Endodermal cell (in vitro differentiated cells): ENCODE results near the gene ACAD8. TPM values are rescaled to one million over a fixed set of nuclear protein-coding genes. Genes with fewer than 3 reads are reported as not detected.

Source experiments
- DNase-seq: peaks from one replicate; pipeline ENCODE4 v3.0.0-alpha.2; 2017
- H3K27ac ChIP-seq: 2 replicates; pipeline ENCODE4 v1.5.1; 2013; ENCODE audit warnings: mild to moderate bottlenecking, low read depth, low read length, moderate library complexity
- H3K27me3 ChIP-seq: 2 replicates; pipeline ENCODE4 v1.6.1; 2013; ENCODE audit warnings: mild to moderate bottlenecking, low read length, moderate library complexity; ENCODE audit not compliant: insufficient read depth, control insufficient read depth, poor library complexity, severe bottlenecking
- H3K36me3 ChIP-seq: 2 replicates; pipeline ENCODE4 v1.7.0; 2013; ENCODE audit warnings: mild to moderate bottlenecking, low read length, moderate library complexity; ENCODE audit not compliant: control insufficient read depth, insufficient read depth
- H3K4me1 ChIP-seq: one replicate; pipeline ENCODE4 v1.7.0; 2013; ENCODE audit warnings: low read length; ENCODE audit not compliant: control insufficient read depth, insufficient read depth
- H3K4me3 ChIP-seq: 2 replicates; pipeline ENCODE4 v1.5.1; 2013; ENCODE audit warnings: mild to moderate bottlenecking, low read length, moderate library complexity
- H3K9ac ChIP-seq: 2 replicates; pipeline ENCODE4 v1.6.1; 2013; ENCODE audit warnings: mild to moderate bottlenecking, low read length, moderate library complexity; ENCODE audit not compliant: poor library complexity, severe bottlenecking; ENCODE audit errors: extremely low read depth
- H3K9me3 ChIP-seq: 2 replicates; pipeline ENCODE4 v1.6.1; 2013; ENCODE audit warnings: mild to moderate bottlenecking, low read length, moderate library complexity; ENCODE audit not compliant: control insufficient read depth
- H3K27ac Mint-ChIP-seq: 2 replicates; pipeline ENCODE4 v1.8.0; 2020; ENCODE audit warnings: mixed read lengths
- H3K27me3 Mint-ChIP-seq: 2 replicates; pipeline ENCODE4 v1.8.0; 2021; ENCODE audit warnings: mild to moderate bottlenecking, mixed read lengths; ENCODE audit not compliant: insufficient read depth
- H3K36me3 Mint-ChIP-seq: 2 replicates; pipeline ENCODE4 v1.8.0; 2020; ENCODE audit warnings: low read depth, mixed read lengths
- H3K4me1 Mint-ChIP-seq: 2 replicates; pipeline ENCODE4 v1.8.0; 2020; ENCODE audit warnings: mixed read lengths
- H3K4me3 Mint-ChIP-seq: 2 replicates; pipeline ENCODE4 v1.8.0; 2020; ENCODE audit warnings: mild to moderate bottlenecking, moderate library complexity, mixed read lengths
- H3K9me3 Mint-ChIP-seq: 2 replicates; pipeline ENCODE4 v1.8.0; 2020; ENCODE audit warnings: mild to moderate bottlenecking, mixed read lengths
- WGBS, 2 experiments: methylation state at CpG; one replicate each; pipeline versions ENCODE4 v1.1.5 to v1.1.7; 2013; ENCODE audit warnings: missing lambda C conversion rate in 2 of 2, mixed read lengths in 1 of 2; ENCODE audit not compliant: insufficient coverage in 1 of 2, insufficient read length in 1 of 2; 5-methylcytosine and 5-hydroxymethylcytosine counted together
- total RNA-seq, 2 donors: library from RNA; stranded (reverse); fragmentation: NEBNext Ultra II Directional in 1 of 2; extraction: Animal tissue kit (Norgen Biotek cat#: 25700) in 1 of 2; gene quantifications; 2 replicates in 1 of 2; 3 replicates in 1 of 2; pipeline ENCODE4 v1.2.1, GENCODE V29; 2021
- TF ChIP-seq, protein P1 (sequence below): fragments of 200-600 bp; sonication (generic); conservative IDR thresholded peaks from 2 replicates; pipeline ENCODE4 v1.5.0; 2021; ENCODE audit warnings: antibody characterized with exemption, mild to moderate bottlenecking

The ACAD8 gene
- total RNA-seq, 2 donors from 2014 or later: 35.3 to 37.2 TPM

DNA sequence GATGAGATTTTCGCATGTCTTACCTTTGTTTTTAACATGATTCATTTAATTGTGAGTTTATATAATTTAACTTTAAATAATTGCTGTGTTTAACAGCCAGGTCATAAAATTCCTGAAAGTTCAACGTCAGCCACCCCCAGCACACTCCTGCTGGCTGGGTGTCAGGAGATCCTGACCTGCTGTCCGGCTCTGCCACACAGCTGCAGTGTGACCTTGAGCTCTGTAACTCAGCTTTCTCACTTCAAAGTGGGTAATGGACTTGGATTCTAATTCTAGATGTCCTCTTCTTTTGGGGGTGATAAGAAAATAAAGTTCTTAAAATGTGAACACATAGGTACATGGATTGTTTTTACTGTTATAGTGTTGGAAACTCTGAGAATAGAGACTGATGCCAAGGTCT lies 18.0 kb upstream of the ACAD8 start:
- TF ChIP-seq, protein P1, sequence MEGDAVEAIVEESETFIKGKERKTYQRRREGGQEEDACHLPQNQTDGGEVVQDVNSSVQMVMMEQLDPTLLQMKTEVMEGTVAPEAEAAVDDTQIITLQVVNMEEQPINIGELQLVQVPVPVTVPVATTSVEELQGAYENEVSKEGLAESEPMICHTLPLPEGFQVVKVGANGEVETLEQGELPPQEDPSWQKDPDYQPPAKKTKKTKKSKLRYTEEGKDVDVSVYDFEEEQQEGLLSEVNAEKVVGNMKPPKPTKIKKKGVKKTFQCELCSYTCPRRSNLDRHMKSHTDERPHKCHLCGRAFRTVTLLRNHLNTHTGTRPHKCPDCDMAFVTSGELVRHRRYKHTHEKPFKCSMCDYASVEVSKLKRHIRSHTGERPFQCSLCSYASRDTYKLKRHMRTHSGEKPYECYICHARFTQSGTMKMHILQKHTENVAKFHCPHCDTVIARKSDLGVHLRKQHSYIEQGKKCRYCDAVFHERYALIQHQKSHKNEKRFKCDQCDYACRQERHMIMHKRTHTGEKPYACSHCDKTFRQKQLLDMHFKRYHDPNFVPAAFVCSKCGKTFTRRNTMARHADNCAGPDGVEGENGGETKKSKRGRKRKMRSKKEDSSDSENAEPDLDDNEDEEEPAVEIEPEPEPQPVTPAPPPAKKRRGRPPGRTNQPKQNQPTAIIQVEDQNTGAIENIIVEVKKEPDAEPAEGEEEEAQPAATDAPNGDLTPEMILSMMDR: no peak
- Histone ChIP-seq H3K36me3 (peaks cover 19% of the 10 kb centered on the region), H3K4me3 (no peak overlapping the region), H3K9ac (no peak overlapping the region), H3K9me3 (no peaks in the 10 kb centered on the region), H3K27ac (no peak overlapping the region), H3K27me3 (no peaks in the 10 kb centered on the region), H3K4me1 (no peaks in the 10 kb centered on the region)
- WGBS, 2 experiments: 100% methylated on average over 1 to 2 of the region's 3 CpGs
- H3K4me3 Mint-ChIP-seq: no peak overlapping the region
- DNase-seq: no peak
- no peaks in the 10 kb centered on the region for H3K27me3 Mint-ChIP-seq
- no peak overlapping the region for H3K27ac Mint-ChIP-seq
- H3K4me1 Mint-ChIP-seq: peaks cover 11% of the 10 kb centered on the region
- H3K36me3 Mint-ChIP-seq: peaks cover 25% of the 10 kb centered on the region
- no peaks in the 10 kb centered on the region for H3K9me3 Mint-ChIP-seq

DNA sequence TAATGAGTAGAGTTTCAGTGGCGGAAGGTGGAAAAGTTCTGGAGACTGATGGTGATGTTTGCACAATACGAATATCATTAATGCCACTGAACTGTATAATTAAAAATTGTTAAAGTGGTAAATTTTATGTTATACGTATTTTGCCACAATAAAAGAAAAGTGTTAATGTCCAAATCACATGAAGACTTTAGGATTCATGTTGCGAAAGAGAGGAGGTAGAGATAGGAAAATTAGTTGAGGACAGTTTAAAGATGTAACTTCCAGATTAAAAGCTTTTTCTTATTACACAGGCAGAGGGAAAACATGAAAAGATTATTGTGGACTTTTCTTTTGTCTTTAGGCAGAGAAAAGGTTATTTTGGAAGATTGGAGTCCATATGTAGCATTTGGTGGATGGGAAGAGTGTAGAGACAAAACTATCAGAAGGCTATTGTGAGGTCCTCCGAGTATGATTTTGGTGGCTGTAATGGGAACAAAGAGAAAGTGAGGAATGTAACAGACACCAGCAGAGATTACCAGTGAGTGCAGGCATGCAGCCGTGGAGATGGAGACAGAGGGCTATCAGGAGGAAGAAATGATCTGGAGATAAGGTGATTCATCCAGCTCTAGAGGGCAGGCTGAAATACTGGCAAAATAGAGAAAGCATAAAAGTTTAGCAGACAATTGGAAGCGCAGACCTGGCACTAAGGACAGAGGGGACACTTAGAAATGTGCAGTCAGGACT lies 16.4 kb upstream of the ACAD8 start:
- Mint-ChIP-seq H3K4me3 (no peak overlapping the region), H3K4me1 (peaks cover 11% of the 10 kb centered on the region), H3K27ac (peak overlapping the region; percentile 1), H3K9me3 (no peaks in the 10 kb centered on the region), H3K36me3 (peaks cover 26% of the 10 kb centered on the region), H3K27me3 (no peaks in the 10 kb centered on the region)
- TF ChIP-seq, protein P1: no peak
- no peak overlapping the region for H3K27ac ChIP-seq
- no peak for DNase-seq
- WGBS, 2 experiments: 79 to 85% methylated on average over 6 to 7 of the region's 7 CpGs
- no peaks in the 10 kb centered on the region for H3K27me3 ChIP-seq
- peaks cover 29% of the 10 kb centered on the region for H3K36me3 ChIP-seq
- no peaks in the 10 kb centered on the region for H3K9me3 ChIP-seq
- H3K9ac ChIP-seq: no peak overlapping the region
- peaks cover 5% of the 10 kb centered on the region for H3K4me1 ChIP-seq
- no peak overlapping the region for H3K4me3 ChIP-seq

DNA sequence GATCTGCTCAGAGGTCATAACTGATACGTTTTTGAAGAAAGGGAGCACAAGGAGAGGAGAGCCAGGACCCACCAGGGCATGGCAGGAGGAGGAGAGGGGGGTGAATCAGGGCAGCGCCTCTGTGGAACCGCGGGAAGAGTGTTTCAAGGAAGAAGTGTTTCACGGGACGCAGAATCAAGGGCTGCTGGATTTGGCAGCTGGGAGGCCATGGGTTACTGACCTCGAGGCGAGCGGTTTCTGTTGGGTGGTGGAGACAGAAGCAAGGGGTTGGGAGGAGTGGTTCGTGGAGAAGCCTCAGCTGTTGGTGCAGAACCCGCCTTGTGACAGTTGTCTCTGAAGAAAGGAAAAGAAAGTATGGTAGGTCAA lies 15.8 kb upstream of the ACAD8 start:
- WGBS, 2 experiments: 86 to 92% methylated on average over 6 to 11 of the region's 11 CpGs
- peak overlapping the region; percentile 1 for H3K27ac Mint-ChIP-seq

More for the DNA sequence above, 15.8 kb upstream of the ACAD8 start:
- no peak overlapping the region for H3K9ac ChIP-seq
- H3K27ac ChIP-seq: no peak overlapping the region
- no peaks in the 10 kb centered on the region for H3K9me3 ChIP-seq
- peaks cover 5% of the 10 kb centered on the region for H3K4me1 ChIP-seq
- peaks cover 31% of the 10 kb centered on the region for H3K36me3 ChIP-seq
- H3K27me3 ChIP-seq: no peaks in the 10 kb centered on the region
- H3K27me3 Mint-ChIP-seq: no peaks in the 10 kb centered on the region
- peaks cover 15% of the 10 kb centered on the region for H3K4me1 Mint-ChIP-seq
- H3K36me3 Mint-ChIP-seq: peaks cover 26% of the 10 kb centered on the region
- H3K4me3 Mint-ChIP-seq: no peak overlapping the region
- H3K9me3 Mint-ChIP-seq: no peaks in the 10 kb centered on the region
- no peak for DNase-seq
- no peak overlapping the region for H3K4me3 ChIP-seq
- TF ChIP-seq, protein P1: no peak
